Stimulated activated CD4-positive, alpha-beta T cell treated with anti-CD3 and anti-CD28 coated beads, Interleukin-15, amount 100 ng/mL, for 24 hours (primary cell): ENCODE results near the gene THOC7.

Experiments used
- DNase-seq: peaks from one replicate; pipeline ENCODE4 v3.0.0-alpha.2; 2020

The THOC7 gene

DNA sequence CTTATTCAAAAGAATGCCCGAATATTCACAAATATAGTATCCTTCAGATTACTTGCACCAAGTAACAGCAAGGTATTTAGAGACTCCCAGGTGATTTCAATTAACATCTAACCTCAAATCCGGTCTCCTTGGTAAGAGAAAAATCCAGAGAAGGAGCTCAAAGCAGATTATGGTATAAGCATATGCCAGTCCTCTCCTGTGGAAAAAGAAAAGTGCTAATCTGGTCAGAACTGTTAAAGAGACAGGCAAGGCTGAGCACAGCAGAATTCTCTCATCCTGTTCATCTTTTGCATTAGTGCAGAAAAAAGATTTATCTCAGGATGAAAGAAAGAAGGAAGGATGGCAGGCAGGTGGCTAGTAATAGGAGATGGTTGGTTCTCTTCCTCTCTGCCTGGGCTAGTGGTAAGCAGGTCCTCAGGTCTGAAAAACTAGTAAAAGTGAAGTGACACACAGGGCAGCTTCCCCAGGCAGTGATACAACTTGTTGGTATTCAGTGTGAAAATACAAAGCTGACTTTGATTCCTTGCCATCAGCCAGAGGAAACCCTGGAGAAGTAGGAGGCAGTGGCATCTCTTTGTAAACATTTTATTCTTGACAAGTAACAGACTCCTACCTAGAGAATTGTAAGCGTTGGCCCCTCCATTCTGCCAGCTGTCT is 14.3 kb upstream of the THOC7 start:
- DNase-seq, result no peak

- no peak for DNase-seq
Measured at GRCh38 chr3:63876260-63876659, 12.7 kb upstream of the THOC7 start.

- DNase-seq, result no peak
Measured at GRCh38 chr3:63875510-63875909, 11.9 kb upstream of the THOC7 start.

DNA sequence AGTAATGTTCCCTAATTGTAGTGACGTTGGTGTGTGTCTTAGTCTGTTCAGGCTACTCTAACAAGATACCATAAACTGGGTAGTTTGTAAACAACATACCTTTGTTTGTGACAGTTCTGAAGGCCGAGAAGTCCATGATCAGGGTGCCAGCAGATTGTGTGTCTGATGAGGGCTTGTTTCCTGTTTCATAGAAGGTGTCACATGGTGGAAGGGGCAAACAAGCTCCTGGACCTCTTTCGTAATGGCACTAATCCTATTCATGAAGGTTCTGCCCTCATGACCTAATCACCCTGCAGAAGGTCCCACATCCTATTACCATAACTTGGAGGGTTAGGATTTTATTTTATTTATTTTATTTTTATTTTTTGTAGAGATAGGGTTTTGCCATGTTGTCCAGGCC is 11.2 kb upstream of the THOC7 start:
- DNase-seq, result no peak

DNA sequence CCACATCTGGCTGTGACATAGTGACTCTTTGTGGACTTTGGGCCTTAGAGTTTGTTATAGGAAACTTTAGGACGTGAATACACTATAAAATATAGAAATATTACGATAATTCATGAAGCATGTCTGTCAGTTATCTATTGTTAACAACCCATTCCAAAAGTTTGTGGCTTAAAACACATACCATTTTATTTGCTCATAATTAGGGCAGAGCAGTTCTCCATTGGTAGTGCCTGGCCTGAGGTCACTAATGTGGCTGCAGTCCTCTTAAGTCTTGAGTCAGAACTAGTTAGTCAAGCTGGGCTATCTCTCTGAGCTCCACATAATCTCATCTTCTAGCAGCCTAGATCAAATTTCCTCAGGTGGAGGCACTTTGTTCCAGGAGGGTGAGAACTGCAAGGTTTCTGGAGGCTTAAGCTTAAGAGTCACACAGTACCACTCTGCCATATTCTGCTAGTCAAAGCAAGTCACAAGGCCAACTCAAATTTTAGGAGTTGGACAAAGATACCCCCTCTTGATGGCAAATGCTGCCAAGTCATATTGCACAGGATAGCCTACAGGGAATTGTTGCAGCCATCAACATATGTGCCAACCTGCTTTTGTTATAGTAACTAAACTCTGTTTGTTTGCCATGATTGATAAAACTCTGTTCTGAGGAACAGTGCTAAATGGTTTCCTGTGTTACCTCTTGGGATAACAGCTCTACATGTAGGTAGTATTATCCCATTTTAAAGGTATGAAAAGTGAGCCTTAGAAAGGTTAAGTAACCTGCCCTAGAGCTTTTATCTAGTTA is 8.7 kb upstream of the THOC7 start:
- DNase-seq, result no peak

- DNase-seq, result no peak
Measured at GRCh38 chr3:63870615-63871005, 7.0 kb upstream of the THOC7 start.

DNA sequence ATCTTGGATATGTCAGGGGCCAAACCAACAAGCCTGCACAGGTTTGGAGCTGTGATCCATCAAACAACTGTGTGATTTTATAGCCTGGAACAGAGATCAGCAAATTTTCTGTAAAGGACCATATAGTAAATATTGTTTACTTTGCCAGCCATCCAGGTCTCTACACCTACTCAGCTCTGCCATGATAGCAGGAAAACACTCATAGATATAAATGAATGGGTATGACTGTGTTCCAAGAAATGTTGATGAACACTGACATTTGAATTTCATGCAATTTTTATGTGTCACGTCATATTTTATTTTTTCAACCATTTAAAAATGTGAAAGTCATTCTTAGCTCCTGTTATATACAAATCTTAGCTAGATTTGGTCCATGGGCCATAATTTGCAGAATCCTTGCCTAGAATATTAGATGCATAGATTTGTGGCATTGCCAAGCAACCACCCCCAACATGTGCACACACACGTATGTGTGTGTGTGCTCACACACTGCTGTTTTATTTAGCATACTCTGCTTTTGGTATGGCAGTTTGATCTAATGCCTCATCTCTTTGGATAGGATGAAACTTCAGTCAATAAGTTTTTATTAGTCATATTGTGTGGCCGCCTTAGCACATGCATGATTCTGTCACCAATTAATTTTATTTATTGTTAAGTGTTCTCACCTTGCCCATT is 6.5 kb upstream of the THOC7 start:
- no peak for DNase-seq

- DNase-seq, result no peak
Measured at GRCh38 chr3:63867225-63867624, 3.6 kb upstream of the THOC7 start.

DNA sequence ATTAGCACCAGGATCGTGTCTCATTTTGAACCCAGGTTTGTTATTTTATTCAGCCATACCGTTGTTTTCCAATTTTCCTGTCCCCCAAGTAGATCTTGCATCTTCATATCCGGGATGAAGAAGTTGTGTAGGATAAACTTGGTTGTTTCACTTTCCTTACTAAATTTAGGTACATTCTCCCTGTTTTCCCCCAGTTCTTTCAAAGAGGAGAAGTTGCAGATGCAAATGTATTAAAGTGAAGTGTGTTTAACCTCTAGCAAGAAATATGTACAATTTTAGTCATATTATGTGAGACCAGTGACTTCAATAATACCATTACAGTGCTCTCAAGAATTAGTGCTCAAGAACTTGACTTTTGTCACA is 1.3 kb upstream of the THOC7 start:
- no peak for DNase-seq

- peak; percentile 64 for DNase-seq
Measured at GRCh38 chr3:63864008-63864964, 681 bp upstream of the THOC7 start.

GRCh38 chr3:63862804-63863149 is 828 bp downstream of the THOC7 start:
- no peak for DNase-seq

GRCh38 chr3:63861306-63861705 is 2.3 kb downstream of the THOC7 start:
- no peak for DNase-seq

DNA sequence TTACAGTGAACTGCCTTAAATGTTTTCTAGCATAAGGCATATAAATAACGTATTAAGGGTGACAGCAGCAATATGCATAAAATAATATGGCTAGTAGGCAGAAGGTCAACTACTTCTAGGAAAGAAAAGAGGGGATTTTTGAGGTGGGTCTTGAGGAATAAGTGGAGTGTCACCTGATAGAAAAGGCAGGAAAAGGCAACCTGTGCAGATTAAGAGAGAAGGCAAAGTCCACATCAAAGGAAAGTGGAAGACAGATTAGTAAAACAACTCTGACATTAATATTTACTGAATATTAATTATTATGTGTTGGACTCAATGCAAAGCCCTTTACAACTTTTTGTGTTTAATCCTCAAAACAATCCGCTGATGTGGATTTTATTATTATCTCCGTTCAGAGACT is 2.8 kb downstream of the THOC7 start:
- no peak for DNase-seq

DNA sequence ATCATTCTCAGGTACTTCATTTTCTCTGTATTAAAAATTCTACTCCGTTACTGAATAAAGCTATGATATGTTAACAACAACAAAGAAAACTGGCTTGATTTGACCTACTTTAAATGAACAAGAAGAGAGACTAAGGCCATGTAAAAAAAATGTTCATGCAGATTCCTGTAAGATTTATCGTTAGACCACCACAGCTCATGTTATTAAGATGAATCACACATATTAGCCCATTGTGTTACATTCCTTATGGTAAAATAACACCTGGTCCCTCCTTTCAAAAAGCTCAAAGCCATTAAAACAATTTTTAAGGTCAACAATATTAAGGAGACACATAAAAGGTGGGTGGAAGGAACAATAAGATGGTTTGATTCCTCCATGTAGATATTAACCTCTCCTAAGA is 6.3 kb downstream of the THOC7 start:
- no peak for DNase-seq

GRCh38 chr3:63855333-63855940 is 8.2 kb downstream of the THOC7 start:
- DNase-seq, result no peak

DNA sequence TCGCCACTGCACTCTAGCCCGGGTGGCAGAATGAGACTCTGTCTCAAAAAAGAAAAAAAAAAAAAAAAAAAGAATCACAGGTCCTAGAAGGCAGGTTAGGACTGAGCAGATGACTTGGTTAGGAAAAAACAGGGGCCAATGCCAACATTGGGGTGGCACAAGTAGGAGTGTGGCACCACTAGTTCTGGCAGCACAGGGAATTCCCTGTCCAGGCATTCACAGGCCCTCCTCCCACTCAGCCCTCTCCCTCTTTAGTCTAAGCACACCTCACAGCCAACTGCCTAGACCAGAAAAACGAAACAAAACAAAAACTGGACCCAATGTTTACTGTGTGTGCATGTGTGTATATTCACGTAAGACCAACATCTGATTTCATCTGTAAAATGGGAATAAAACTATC is 10.5 kb downstream of the THOC7 start:
- DNase-seq, result no peak

- no peak for DNase-seq
Measured at GRCh38 chr3:63851287-63851686, 12.3 kb downstream of the THOC7 start.

- no peak for DNase-seq
Measured at GRCh38 chr3:63849175-63849574, 14.4 kb downstream of the THOC7 start.

- no peak for DNase-seq
Measured at GRCh38 chr3:63847718-63848450, 15.7 kb downstream of the THOC7 start.

DNA sequence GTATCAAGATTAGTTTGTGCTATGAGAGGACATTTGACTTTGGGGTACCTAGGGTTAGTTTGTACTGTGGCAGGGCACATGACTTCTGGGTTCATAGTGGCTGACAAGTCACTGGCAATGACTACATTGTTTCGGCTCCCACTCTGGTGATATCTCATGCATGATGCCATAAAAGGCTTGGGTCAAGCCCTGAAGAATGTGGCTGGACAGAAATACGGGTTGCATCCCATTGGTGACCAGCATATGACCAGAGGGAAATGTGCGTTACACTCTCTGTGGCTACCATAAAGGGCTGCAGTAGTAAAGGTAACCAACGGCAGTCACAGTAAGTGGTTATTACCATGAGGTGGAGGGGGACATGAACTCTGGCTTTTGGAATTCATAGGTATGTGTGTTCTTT is 18.4 kb downstream of the THOC7 start:
- DNase-seq, result no peak

GRCh38 chr3:63842127-63842526 is 21.5 kb downstream of the THOC7 start:
- no peak for DNase-seq

DNA sequence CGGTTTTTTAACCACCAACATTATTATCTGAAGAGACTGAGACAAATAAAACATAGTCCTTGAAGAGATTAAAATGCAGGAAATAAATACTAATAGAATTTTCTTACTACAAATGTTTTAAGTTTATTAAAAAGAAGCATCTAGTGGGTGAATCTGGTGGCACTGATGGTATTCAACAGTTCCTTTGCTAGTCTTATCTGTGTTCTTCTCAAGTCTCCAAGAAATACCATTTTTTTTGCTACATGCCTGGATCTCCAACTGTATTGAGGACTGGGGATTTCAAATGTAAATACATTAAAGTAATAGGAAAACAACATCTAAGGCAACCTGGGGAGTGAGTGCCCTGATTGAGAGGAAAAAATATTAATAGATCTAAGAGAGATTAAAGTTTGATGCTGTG is 21.9 kb downstream of the THOC7 start:
- DNase-seq, result no peak
